H9 (cell line): ENCODE data around the gene SVOP. TPM values are rescaled to one million over a fixed set of nuclear protein-coding genes. Genes with fewer than 3 reads are reported as not detected.

Experiments used
- DNase-seq: peaks from one replicate; pipeline ENCODE4 v3.0.0-alpha.2; 2017
- H2AFZ ChIP-seq: one replicate; pipeline ENCODE4 v1.6.1; 2013; ENCODE audit warnings: mild to moderate bottlenecking, low read length, control low read depth, moderate library complexity
- H2AK5ac ChIP-seq: 2 replicates; pipeline ENCODE4 v1.6.1; 2013; ENCODE audit warnings: low read length, control low read depth, mixed read lengths; ENCODE audit not compliant: insufficient read length
- H2BK120ac ChIP-seq: one replicate; pipeline ENCODE4 v1.6.1; 2013; ENCODE audit warnings: low read depth, mild to moderate bottlenecking, low read length, control low read depth, inconsistent platforms; ENCODE audit not compliant: poor library complexity, severe bottlenecking
- H2BK12ac ChIP-seq: 2 replicates; pipeline ENCODE4 v1.6.1; 2013; ENCODE audit warnings: low read length, control low read depth, mixed read lengths, low read depth; ENCODE audit not compliant: insufficient read length
- H2BK15ac ChIP-seq: 2 replicates; pipeline ENCODE4 v1.6.1; 2013; ENCODE audit warnings: low read depth, low read length, control low read depth
- H2BK20ac ChIP-seq: one replicate; pipeline ENCODE4 v1.6.1; 2013; ENCODE audit warnings: low read depth, mild to moderate bottlenecking, low read length, control low read depth, inconsistent platforms; ENCODE audit not compliant: poor library complexity, severe bottlenecking
- H2BK5ac ChIP-seq: 2 replicates; pipeline ENCODE4 v1.6.1; 2013; ENCODE audit warnings: low read length, control low read depth, mixed read lengths; ENCODE audit not compliant: insufficient read length
- H3K14ac ChIP-seq: 2 replicates; pipeline ENCODE4 v1.6.1; 2013; ENCODE audit warnings: low read length, control low read depth; ENCODE audit not compliant: insufficient read depth
- H3K18ac ChIP-seq: 2 replicates; pipeline ENCODE4 v1.6.1; 2013; ENCODE audit warnings: low read depth, mild to moderate bottlenecking, mixed read lengths, low read length, control low read depth; ENCODE audit not compliant: insufficient read length
- H3K23ac ChIP-seq: 2 replicates; pipeline ENCODE4 v1.6.1; 2013; ENCODE audit warnings: low read length, control low read depth, mixed read lengths, low read depth; ENCODE audit not compliant: insufficient read length
- H3K23me2 ChIP-seq: 2 replicates; pipeline ENCODE4 v1.6.1; 2013; ENCODE audit warnings: low read depth, mild to moderate bottlenecking, mixed read lengths, low read length, control low read depth; ENCODE audit not compliant: insufficient read length, poor library complexity, severe bottlenecking
- H3K27ac ChIP-seq: 2 replicates; pipeline ENCODE4 v1.5.1; 2013; ENCODE audit warnings: low read length, control low read depth, mixed read lengths, low read depth; ENCODE audit not compliant: insufficient read length
- H3K27me3 ChIP-seq: 2 replicates; pipeline ENCODE4 v1.6.1; 2013; ENCODE audit warnings: low read length, control low read depth, inconsistent platforms; ENCODE audit not compliant: insufficient read depth
- H3K4ac ChIP-seq: 2 replicates; pipeline ENCODE4 v1.6.1; 2013; ENCODE audit warnings: low read depth, mild to moderate bottlenecking, control low read depth, inconsistent platforms, low read length, moderate library complexity
- H3K4me1 ChIP-seq: 2 replicates; pipeline ENCODE4 v1.6.1; 2013; ENCODE audit warnings: low read length, control low read depth, inconsistent platforms; ENCODE audit not compliant: insufficient read depth
- H3K4me2 ChIP-seq: 2 replicates; pipeline ENCODE4 v1.6.1; 2013; ENCODE audit warnings: low read length, control low read depth, mixed read lengths; ENCODE audit not compliant: insufficient read length, insufficient read depth
- H3K56ac ChIP-seq: 2 replicates; pipeline ENCODE4 v1.6.1; 2013; ENCODE audit warnings: low read depth, mild to moderate bottlenecking, mixed read lengths, low read length, control low read depth; ENCODE audit not compliant: insufficient read length
- H3K79me1 ChIP-seq: 2 replicates; pipeline ENCODE4 v1.6.1; 2013; ENCODE audit warnings: low read depth, mild to moderate bottlenecking, moderate library complexity, low read length, control low read depth, inconsistent platforms; ENCODE audit not compliant: insufficient read depth, poor library complexity, severe bottlenecking
- H3K79me2 ChIP-seq: 2 replicates; pipeline ENCODE4 v1.6.1; 2013; ENCODE audit warnings: low read length, control low read depth, inconsistent platforms; ENCODE audit not compliant: insufficient read depth
- H3K9ac ChIP-seq: 2 replicates; pipeline ENCODE4 v1.6.1; 2013; ENCODE audit warnings: low read length, control low read depth, mixed read lengths; ENCODE audit not compliant: insufficient read length; ENCODE audit errors: extremely low read depth
- H3K9me3 ChIP-seq: one replicate; pipeline ENCODE4 v1.6.1; 2013; ENCODE audit warnings: low read depth, low read length, inconsistent platforms; ENCODE audit not compliant: control insufficient read depth
- H3T11ph ChIP-seq: one replicate; pipeline ENCODE4 v1.6.1; 2013; ENCODE audit warnings: mild to moderate bottlenecking, low read length, control low read depth, inconsistent platforms
- H4K20me1 ChIP-seq: one replicate; pipeline ENCODE4 v1.6.1; 2013; ENCODE audit not compliant: control insufficient read depth, insufficient read length, insufficient read depth
- H4K5ac ChIP-seq: 2 replicates; pipeline ENCODE4 v1.6.1; 2013; ENCODE audit warnings: low read depth, mild to moderate bottlenecking, mixed read lengths, low read length, control low read depth; ENCODE audit not compliant: insufficient read length
- H4K8ac ChIP-seq: replicated peaks from 2 replicates; pipeline ENCODE4 v1.6.1; 2013; ENCODE audit warnings: low read length, control low read depth, mixed read lengths, low read depth; ENCODE audit not compliant: insufficient read length
- H4K91ac ChIP-seq: 2 replicates; pipeline ENCODE4 v1.6.1; 2013; ENCODE audit warnings: low read depth, mild to moderate bottlenecking, moderate library complexity, mixed read lengths, low read length, control low read depth; ENCODE audit not compliant: insufficient read length
- H3K27ac Mint-ChIP-seq, 3 experiments: 2 replicates in 2 of 3; 3 replicates in 1 of 3; pipeline ENCODE4 v1.8.0; 2020 to 2021; ENCODE audit warnings: mixed read lengths in 3 of 3, mild to moderate bottlenecking in 1 of 3, moderate library complexity in 1 of 3
- H3K27me3 Mint-ChIP-seq: 2 replicates; pipeline ENCODE4 v1.8.0; 2021; ENCODE audit warnings: low read depth, mild to moderate bottlenecking, moderate library complexity, mixed read lengths
- H3K36me3 Mint-ChIP-seq, 3 experiments: 2 replicates in 2 of 3; 3 replicates in 1 of 3; pipeline ENCODE4 v1.8.0; 2020 to 2021; ENCODE audit warnings: low read depth in 3 of 3, mixed read lengths in 3 of 3; ENCODE audit not compliant: insufficient read depth in 1 of 3
- H3K4me1 Mint-ChIP-seq, 2 experiments: 2 replicates each; pipeline ENCODE4 v1.8.0; 2020; ENCODE audit warnings: mixed read lengths in 2 of 2
- H3K4me3 Mint-ChIP-seq, 2 experiments: 2 replicates in 1 of 2; 3 replicates in 1 of 2; pipeline ENCODE4 v1.8.0; 2020 to 2021; ENCODE audit warnings: mild to moderate bottlenecking in 2 of 2, mixed read lengths in 2 of 2, moderate library complexity in 1 of 2
- H3K9me3 Mint-ChIP-seq, 2 experiments: 2 replicates in 1 of 2; 3 replicates in 1 of 2; pipeline ENCODE4 v1.8.0; 2020; ENCODE audit warnings: mild to moderate bottlenecking in 2 of 2, mixed read lengths in 2 of 2, moderate library complexity in 1 of 2
- WGBS: extraction: QIAGEN DNeasy Blood & Tissue Kit; methylation state at CpG from one replicate; pipeline ENCODE4 v1.1.7; 2013; ENCODE audit warnings: missing lambda C conversion rate, low lambda C conversion rate, mixed read lengths; ENCODE audit not compliant: insufficient read length; ENCODE audit errors: extremely low coverage; 5-methylcytosine and 5-hydroxymethylcytosine counted together
- total RNA-seq: library from RNA; stranded (reverse); gene quantifications from 2 replicates; pipeline ENCODE4 v1.2.1, GENCODE V29; 2021
- TF ChIP-seq, protein P1 (sequence below): fragments of 200-600 bp; sonication (generic); conservative IDR thresholded peaks from 3 replicates; pipeline ENCODE4 v1.8.0; 2021; ENCODE audit warnings: antibody characterized with exemption, mild to moderate bottlenecking

The SVOP gene
- total RNA-seq, 1 experiment from 2014 or later = 0.15 TPM

- Mint-ChIP-seq H3K27me3 (peaks cover 22% of the 10 kb centered on the region), H3K4me1 (no peaks in the 10 kb centered on the region), H3K4me3 (no peak overlapping the region), H3K27ac (no peak overlapping the region), H3K9me3 (peaks cover 3 to 4% of the 10 kb centered on the region in 2 experiments; a peak in 3 of 5 replicates), H3K36me3 (no peaks in the 10 kb centered on the region)
- no peak overlapping the region for H3K14ac ChIP-seq
- H3K23me2 ChIP-seq = no peaks in the 10 kb centered on the region
- H2AFZ ChIP-seq = no peak overlapping the region
- H3K4me1 ChIP-seq = no peaks in the 10 kb centered on the region
- no peak overlapping the region for H3K4me2 ChIP-seq
- no peak overlapping the region for H2BK20ac ChIP-seq
- no peak overlapping the region for H2BK5ac ChIP-seq
- no peak overlapping the region for H2BK120ac ChIP-seq
- no peak overlapping the region for H2BK15ac ChIP-seq
- no peak overlapping the region for H2BK12ac ChIP-seq
- no CpG with 5 or more reads among the region's 5 CpGs for whole genome bisulfite sequencing
- TF ChIP-seq, protein P1, sequence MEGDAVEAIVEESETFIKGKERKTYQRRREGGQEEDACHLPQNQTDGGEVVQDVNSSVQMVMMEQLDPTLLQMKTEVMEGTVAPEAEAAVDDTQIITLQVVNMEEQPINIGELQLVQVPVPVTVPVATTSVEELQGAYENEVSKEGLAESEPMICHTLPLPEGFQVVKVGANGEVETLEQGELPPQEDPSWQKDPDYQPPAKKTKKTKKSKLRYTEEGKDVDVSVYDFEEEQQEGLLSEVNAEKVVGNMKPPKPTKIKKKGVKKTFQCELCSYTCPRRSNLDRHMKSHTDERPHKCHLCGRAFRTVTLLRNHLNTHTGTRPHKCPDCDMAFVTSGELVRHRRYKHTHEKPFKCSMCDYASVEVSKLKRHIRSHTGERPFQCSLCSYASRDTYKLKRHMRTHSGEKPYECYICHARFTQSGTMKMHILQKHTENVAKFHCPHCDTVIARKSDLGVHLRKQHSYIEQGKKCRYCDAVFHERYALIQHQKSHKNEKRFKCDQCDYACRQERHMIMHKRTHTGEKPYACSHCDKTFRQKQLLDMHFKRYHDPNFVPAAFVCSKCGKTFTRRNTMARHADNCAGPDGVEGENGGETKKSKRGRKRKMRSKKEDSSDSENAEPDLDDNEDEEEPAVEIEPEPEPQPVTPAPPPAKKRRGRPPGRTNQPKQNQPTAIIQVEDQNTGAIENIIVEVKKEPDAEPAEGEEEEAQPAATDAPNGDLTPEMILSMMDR = no peak
- no peak overlapping the region for H3K4ac ChIP-seq
- no peak overlapping the region for H3K9ac ChIP-seq
- no peak overlapping the region for H3K56ac ChIP-seq
- H4K8ac ChIP-seq = no peak overlapping the region
- no peaks in the 10 kb centered on the region for H3K27me3 ChIP-seq
- H4K91ac ChIP-seq = no peak overlapping the region
- no peak overlapping the region for H3K18ac ChIP-seq
- no peaks in the 10 kb centered on the region for H3K79me2 ChIP-seq
- H4K5ac ChIP-seq = no peak overlapping the region
- no peak for DNase-seq
- no peak overlapping the region for H3K23ac ChIP-seq
- H3K27ac ChIP-seq = no peak overlapping the region
- H3K79me1 ChIP-seq = no peaks in the 10 kb centered on the region
- no peaks in the 10 kb centered on the region for H3K9me3 ChIP-seq
- no peaks in the 10 kb centered on the region for H4K20me1 ChIP-seq
- H3T11ph ChIP-seq = no peak overlapping the region
- no peak overlapping the region for H2AK5ac ChIP-seq
Measured at GRCh38 chr12:109044241-109044640, 23.4 kb upstream of the SVOP start.
